Fibroblast of mammary gland (primary cell): ENCODE measurements around the gene DUSP7.
"Not testable (repeated sequence)": the region's sequence is repeated elsewhere in the genome, so short reads cannot be mapped to it uniquely, and the experiment has no call there.

Experiments used
- DNase-seq: peaks from one replicate; pipeline ENCODE4 v3.0.0-alpha.2; 2010; ENCODE audit warnings: low read depth
- H3K4me3 ChIP-seq: 2 replicates; pipeline ENCODE4 v1.5.1; 2011; ENCODE audit warnings: low read depth, mild to moderate bottlenecking, low read length, moderate library complexity; ENCODE audit not compliant: control insufficient read depth
- TF ChIP-seq, protein P1 (sequence below): conservative IDR thresholded peaks from 2 replicates; pipeline ENCODE4 v1.5.1; 2011; ENCODE audit warnings: low read depth, low read length, inconsistent platforms; ENCODE audit not compliant: control insufficient read depth, insufficient read depth

DUSP7 gene

DNA sequence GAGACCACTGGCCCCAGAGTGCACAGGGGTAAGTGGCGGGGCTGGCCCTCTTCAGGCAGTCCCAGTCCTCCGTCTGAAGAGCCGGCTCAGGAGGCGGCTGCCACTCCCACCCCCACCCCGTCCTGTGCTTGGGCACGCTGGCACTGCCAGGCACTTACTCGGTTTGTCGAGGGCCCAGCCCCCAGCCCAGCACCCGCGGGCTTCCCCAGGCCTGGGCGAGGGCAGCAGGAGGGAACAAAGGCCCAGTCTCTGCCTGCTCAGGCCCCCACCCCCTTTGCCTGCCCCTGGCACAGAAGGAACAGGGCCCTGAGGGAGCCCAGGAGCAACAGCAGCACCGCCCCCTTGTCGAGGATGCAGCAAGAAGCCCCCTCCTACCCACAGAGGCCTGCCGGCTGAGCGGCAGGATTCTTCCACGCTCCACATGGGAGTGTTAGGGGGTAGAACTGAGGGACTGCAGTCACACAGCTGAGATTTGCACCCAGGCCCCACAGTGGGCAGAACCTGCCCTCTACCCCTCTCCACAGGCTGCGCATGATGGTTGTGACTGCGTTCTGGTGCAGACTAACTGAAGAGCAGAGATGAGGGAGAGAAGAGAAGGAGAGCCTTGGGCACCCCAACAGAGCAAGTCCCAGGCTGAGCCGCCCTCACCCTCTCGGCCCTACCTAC is 8.9 kb downstream of the DUSP7 start:
- TF ChIP-seq, protein P1, sequence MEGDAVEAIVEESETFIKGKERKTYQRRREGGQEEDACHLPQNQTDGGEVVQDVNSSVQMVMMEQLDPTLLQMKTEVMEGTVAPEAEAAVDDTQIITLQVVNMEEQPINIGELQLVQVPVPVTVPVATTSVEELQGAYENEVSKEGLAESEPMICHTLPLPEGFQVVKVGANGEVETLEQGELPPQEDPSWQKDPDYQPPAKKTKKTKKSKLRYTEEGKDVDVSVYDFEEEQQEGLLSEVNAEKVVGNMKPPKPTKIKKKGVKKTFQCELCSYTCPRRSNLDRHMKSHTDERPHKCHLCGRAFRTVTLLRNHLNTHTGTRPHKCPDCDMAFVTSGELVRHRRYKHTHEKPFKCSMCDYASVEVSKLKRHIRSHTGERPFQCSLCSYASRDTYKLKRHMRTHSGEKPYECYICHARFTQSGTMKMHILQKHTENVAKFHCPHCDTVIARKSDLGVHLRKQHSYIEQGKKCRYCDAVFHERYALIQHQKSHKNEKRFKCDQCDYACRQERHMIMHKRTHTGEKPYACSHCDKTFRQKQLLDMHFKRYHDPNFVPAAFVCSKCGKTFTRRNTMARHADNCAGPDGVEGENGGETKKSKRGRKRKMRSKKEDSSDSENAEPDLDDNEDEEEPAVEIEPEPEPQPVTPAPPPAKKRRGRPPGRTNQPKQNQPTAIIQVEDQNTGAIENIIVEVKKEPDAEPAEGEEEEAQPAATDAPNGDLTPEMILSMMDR: no peak
- DNase-seq: no peak
- no peak overlapping the region for H3K4me3 ChIP-seq

DNA sequence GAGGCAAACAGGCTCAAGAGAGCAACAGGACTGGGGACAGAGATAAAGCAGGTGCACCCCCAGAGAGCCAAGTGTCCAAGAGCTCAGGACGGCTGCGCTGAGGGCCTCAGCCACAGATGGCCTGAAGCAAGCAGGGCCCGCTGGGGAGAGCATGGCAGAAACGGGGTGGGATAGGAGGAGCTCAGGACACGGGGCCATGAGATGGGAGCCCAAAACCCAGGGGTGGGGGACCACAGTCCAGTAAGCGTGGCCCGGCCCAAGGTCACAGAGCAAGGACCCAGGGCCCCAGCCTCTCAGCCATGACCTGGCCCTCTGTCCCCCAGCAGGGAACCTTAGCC is 9.5 kb downstream of the DUSP7 start:
- DNase-seq: no peak
- TF ChIP-seq, protein P1: no peak
- H3K4me3 ChIP-seq: no peak overlapping the region

DNA sequence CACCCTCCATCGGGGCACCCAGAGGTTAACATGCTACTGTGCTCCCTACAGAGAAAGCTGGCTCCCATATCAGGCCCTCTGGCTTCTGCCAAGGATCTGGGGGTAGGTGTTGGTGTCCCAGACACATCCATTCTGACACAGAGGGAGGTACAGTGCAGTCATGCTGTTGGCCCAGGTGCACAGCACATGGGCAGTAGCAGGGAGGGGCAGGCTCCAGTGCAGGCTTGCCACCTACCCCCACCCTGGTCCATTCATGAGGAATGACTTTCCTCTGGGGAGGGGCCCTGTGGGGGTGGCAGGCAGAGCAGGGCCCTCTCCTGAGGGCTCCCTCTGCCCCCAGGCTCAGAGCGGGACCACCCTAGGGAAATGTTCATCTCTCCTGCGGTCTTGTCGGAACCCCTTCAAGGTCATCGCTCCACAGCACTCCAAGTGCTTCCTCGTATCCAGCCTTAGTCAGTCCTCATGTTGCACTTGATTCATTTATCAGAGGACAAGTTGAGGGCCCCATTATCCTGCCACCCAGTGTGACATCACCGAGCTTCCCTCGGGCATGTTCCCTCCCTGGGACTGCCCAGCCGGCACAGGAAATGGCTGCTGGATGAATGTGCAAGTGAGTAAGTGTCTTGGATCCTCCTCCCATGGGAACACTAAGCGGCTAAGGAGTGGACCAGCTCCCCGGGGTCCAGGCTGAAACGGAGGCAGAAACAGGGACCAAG is 10.0 kb downstream of the DUSP7 start:
- no peak overlapping the region for H3K4me3 ChIP-seq
- peak; percentile 96 for DNase-seq
- TF ChIP-seq, protein P1: no peak

DNA sequence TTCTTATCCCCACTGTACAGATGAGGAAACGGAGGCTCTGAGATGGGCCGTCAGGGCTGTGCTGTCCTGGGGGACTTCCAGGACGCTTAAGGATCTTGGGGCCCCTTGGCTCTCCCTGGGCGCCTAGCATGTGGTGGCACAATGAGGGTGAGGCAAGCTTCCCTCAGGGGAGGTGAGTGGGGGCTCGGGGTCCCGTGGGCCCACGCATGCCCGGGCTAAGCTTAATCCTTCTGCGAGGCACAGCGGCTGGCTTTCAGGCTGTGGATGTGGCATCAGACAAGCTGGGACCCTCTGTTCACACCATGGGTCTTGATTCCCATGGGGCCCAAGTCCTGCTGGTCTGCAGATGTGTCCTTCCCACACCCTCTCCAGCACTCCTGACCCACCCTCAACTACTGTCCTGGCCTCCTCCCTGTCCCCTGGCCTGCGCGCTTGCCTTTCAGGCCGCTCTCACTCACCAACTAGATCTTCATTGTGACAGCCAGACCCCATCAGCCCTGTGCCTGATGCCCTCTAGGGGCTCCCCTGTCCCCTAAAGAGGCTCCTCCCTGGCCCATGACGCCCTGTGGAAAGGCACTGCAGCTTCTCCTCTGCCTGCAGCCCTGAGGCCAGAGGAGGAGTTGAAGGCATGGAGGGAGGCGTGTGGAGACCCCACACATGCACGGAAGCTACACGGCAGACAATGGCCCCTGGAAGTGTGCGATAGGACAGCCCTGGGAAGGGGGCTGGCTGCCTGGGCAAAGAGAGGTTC is 11.3 kb downstream of the DUSP7 start:
- no peak for DNase-seq
- TF ChIP-seq, protein P1: no peak
- no peak overlapping the region for H3K4me3 ChIP-seq

DNA sequence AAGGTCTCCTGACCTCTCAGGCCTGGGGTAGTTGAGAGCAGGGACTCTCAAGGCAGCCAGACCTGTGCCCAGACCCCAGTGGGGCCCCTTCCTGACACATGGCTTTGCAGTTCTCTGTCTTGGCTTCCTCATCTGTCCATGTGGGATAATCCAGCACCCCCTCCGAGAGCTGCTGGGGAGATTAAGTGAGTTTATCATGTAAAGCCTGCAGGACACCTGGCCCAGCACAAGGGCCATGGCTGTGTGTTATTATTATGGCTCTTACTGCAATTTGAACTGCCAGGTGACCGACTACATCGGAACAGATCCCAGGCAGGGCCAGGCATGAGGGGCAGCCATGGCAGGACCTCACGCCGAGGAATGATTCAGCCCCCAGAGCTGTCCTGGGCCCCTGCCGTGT is 12.6 kb downstream of the DUSP7 start:
- no peak for DNase-seq
- TF ChIP-seq, protein P1: no peak
- no peak overlapping the region for H3K4me3 ChIP-seq

DNA sequence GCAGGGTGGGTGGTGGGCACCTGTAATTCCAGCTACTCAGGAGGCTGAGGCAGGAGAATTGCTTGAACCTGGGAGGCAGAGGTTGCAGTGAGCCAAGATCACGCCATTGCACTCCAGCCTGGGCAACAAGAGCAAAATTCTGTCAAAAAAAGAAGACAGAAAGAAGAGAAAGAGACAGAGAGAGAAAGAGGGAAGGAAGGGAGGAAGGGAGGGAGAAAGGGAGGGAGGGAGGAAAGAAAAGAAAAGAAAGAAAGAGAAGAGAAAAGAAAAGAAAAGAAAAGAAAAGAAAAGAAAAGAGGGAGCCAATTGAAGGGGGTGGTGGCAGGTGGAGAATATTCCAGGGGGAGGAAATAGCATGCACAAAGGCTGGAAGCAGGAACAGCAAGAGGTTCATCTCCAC is 13.3 kb downstream of the DUSP7 start:
- not testable (repeated sequence) for DNase-seq

DNA sequence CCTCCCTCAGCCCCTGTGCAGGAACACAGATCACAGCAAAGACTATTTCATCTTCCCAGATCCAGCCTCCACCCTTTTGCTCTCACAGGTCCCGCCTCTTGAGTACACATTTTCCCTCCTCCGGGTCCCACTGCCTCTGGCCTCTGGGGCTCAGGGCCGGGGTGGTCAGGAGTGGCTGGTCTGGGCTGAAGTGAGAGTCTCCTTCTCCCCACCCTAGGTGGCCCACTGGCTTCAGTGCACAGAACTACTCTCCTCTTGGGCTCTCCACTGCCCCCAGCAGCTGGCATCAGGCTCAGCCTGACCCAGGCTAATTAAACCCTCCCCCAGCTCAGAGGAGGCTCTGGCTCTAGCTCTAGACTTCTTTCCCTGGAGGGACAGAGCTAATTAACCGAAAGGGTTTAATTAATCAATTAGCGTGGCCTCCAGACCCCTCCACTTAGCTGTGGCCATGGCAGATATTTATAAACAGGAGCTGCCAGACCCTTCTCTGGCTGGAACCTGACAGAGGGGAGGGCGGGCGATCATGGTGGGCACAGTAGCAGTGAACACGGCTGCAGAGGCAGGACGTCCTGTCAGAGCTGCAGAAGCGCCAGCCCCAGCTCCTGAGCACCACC is 15.1 kb downstream of the DUSP7 start:
- no peak overlapping the region for H3K4me3 ChIP-seq
- TF ChIP-seq, protein P1: peak; percentile 12
- no peak for DNase-seq

More for the DNA sequence above, 13.3 kb downstream of the DUSP7 start:
- not testable (repeated sequence) for H3K4me3 ChIP-seq
